H1 (cell line): ENCODE results near the gene GPR176. TPM values are rescaled to one million over a fixed set of nuclear protein-coding genes. Genes with fewer than 3 reads are reported as not detected.

Experiments
- CTCF ChIA-PET: fragments of 300-600 bp; sonication (Branson Sonifier 250); formaldehyde crosslinking; loops from one replicate; lab custom pipeline; 2021; ENCODE audit not compliant: partially characterized antibody; lab: Charles Lee
- POLR2A ChIA-PET: fragments of 300-600 bp; sonication (Branson Sonifier 250); formaldehyde crosslinking; loops from one replicate; lab custom pipeline; 2021; ENCODE audit warnings: inconsistent platforms; ENCODE audit not compliant: partially characterized antibody; lab: Charles Lee
- DNase-seq, 2 experiments: peaks; one replicate each; pipeline versions ENCODE4 v3.0.0 to v3.0.0-alpha.2; 2010 to 2022; ENCODE audit warnings: low spot score in 2 of 2, low read depth in 1 of 2, mixed read lengths in 1 of 2
- FAIRE-seq: peaks from 2 replicates; lab custom pipeline; 2011; peaks lifted over from hg19 to GRCh38; lab: Jason Lieb, UNC
- H2AFZ ChIP-seq: 2 replicates; pipeline ENCODE4 v1.8.1; 2012; ENCODE audit warnings: low read length, inconsistent platforms
- H2AK5ac ChIP-seq: 2 replicates; pipeline ENCODE4 v1.6.1; 2013; ENCODE audit warnings: low read depth, low read length
- H2BK120ac ChIP-seq: replicated peaks from 2 replicates; pipeline ENCODE3; 2013; ENCODE audit warnings: low read depth, low read length, inconsistent platforms
- H2BK12ac ChIP-seq: 2 replicates; pipeline ENCODE4 v1.6.1; 2013; ENCODE audit warnings: low read depth, low read length
- H2BK15ac ChIP-seq: 2 replicates; pipeline ENCODE4 v1.6.1; 2013; ENCODE audit warnings: low read length
- H2BK20ac ChIP-seq: 2 replicates; pipeline ENCODE4 v1.6.1; 2013; ENCODE audit warnings: low read length
- H2BK5ac ChIP-seq: 2 replicates; pipeline ENCODE4 v1.6.1; 2013; ENCODE audit warnings: low read depth, low read length
- H3K14ac ChIP-seq: 2 replicates; pipeline ENCODE4 v1.6.1; 2013; ENCODE audit warnings: inconsistent platforms; ENCODE audit not compliant: insufficient read length
- H3K18ac ChIP-seq: 2 replicates; pipeline ENCODE4 v1.6.1; 2013; ENCODE audit warnings: low read length; ENCODE audit errors: extremely low read depth
- H3K23ac ChIP-seq: 2 replicates; pipeline ENCODE4 v1.6.1; 2013; ENCODE audit warnings: inconsistent platforms; ENCODE audit not compliant: insufficient read length
- H3K23me2 ChIP-seq: 2 replicates; pipeline ENCODE4 v1.6.1; 2013; ENCODE audit warnings: low read depth, low read length
- H3K27ac ChIP-seq: 2 replicates; pipeline ENCODE4 v1.6.1; 2011; ENCODE audit warnings: low read depth, low read length, inconsistent platforms
- H3K27me3 ChIP-seq, 4 experiments: replicated peaks in 1 of 4; 1 replicate in 1 of 4; 2 replicates in 3 of 4; pipeline versions ENCODE4 v1.6.1 to v1.8.1; 2011 to 2013; ENCODE audit warnings: low read length in 3 of 4, mild to moderate bottlenecking in 3 of 4, inconsistent platforms in 2 of 4, mixed read lengths in 2 of 4, moderate library complexity in 1 of 4; ENCODE audit not compliant: control insufficient read depth in 3 of 4, insufficient read depth in 3 of 4; ENCODE audit errors: extremely low read depth in 1 of 4
- H3K36me3 ChIP-seq, 4 experiments: 2 replicates each; pipeline versions ENCODE4 v1.6.1 to v1.8.1; 2011 to 2013; ENCODE audit warnings: mild to moderate bottlenecking in 4 of 4, low read length in 3 of 4, moderate library complexity in 2 of 4, control low read depth in 1 of 4, inconsistent platforms in 1 of 4; ENCODE audit not compliant: insufficient read depth in 4 of 4, control insufficient read depth in 2 of 4
- H3K4ac ChIP-seq: replicated peaks from 2 replicates; pipeline ENCODE3; 2013; ENCODE audit warnings: low read length, low read depth, mixed read lengths, inconsistent platforms; ENCODE audit not compliant: insufficient read length
- H3K4me1 ChIP-seq, 4 experiments: replicated peaks in 1 of 4; 1 replicate in 1 of 4; 2 replicates in 3 of 4; pipeline versions ENCODE4 v1.6.1 to v1.8.1; 2011 to 2013; ENCODE audit warnings: low read length in 3 of 4, inconsistent platforms in 2 of 4, mixed read lengths in 1 of 4; ENCODE audit not compliant: insufficient read depth in 4 of 4, control insufficient read depth in 3 of 4
- H3K4me2 ChIP-seq, 2 experiments: 2 replicates each; pipeline versions ENCODE4 v1.6.1 to v1.8.1; 2011 to 2013; ENCODE audit warnings: low read depth in 2 of 2, low read length in 2 of 2, control low read depth in 1 of 2, inconsistent platforms in 1 of 2, mild to moderate bottlenecking in 1 of 2; ENCODE audit not compliant: insufficient read depth in 1 of 2
- H3K4me3 ChIP-seq, 4 experiments: fragments of 200-600, 300-600 bp in 1 of 4; sonication (generic), shearing (Covaris generic), sonication (Bioruptor Twin) in 1 of 4; 2 replicates each; pipeline versions ENCODE4 v1.5.1 to v1.8.1; 2011 to 2016; ENCODE audit warnings: low read length in 4 of 4, low read depth in 3 of 4, control low read depth in 2 of 4, inconsistent platforms in 2 of 4, mild to moderate bottlenecking in 2 of 4, mixed read lengths in 1 of 4, moderate library complexity in 1 of 4; ENCODE audit not compliant: insufficient read depth in 2 of 4; ENCODE audit errors: extremely low read depth in 1 of 4
- H3K56ac ChIP-seq: replicated peaks from 2 replicates; pipeline ENCODE3; 2013; ENCODE audit warnings: low read depth, mild to moderate bottlenecking, mixed read lengths, low read length, inconsistent platforms; ENCODE audit not compliant: insufficient read length
- H3K79me1 ChIP-seq: 2 replicates; pipeline ENCODE4 v1.6.1; 2013; ENCODE audit warnings: low read depth, low read length, control low read depth
- H3K79me2 ChIP-seq, 2 experiments: 2 replicates each; pipeline versions ENCODE4 v1.6.1 to v1.8.1; 2012 to 2013; ENCODE audit warnings: low read length in 2 of 2, mild to moderate bottlenecking in 2 of 2, inconsistent platforms in 1 of 2; ENCODE audit not compliant: insufficient read depth in 2 of 2, control insufficient read depth in 1 of 2
- H3K9ac ChIP-seq, 4 experiments: replicated peaks in 1 of 4; 1 replicate in 1 of 4; 2 replicates in 3 of 4; pipeline versions ENCODE4 v1.6.1 to v1.8.1; 2011 to 2013; ENCODE audit warnings: low read depth in 3 of 4, low read length in 3 of 4, control low read depth in 2 of 4, mild to moderate bottlenecking in 2 of 4, moderate library complexity in 2 of 4, inconsistent platforms in 1 of 4; ENCODE audit errors: extremely low read depth in 1 of 4
- H3K9me3 ChIP-seq, 2 experiments: 2 replicates each; pipeline versions ENCODE4 v1.6.1 to v1.8.1; 2012 to 2013; ENCODE audit warnings: mild to moderate bottlenecking in 2 of 2, moderate library complexity in 2 of 2, control low read depth in 1 of 2, inconsistent platforms in 1 of 2, low read depth in 1 of 2, low read length in 1 of 2, mixed read lengths in 1 of 2; ENCODE audit not compliant: insufficient read depth in 2 of 2
- H4K20me1 ChIP-seq, 2 experiments: replicated peaks in 1 of 2; 2 replicates each; pipeline versions ENCODE3 to v1.8.1; 2011 to 2013; ENCODE audit warnings: inconsistent platforms in 2 of 2, low read length in 2 of 2, mild to moderate bottlenecking in 1 of 2; ENCODE audit not compliant: insufficient read depth in 2 of 2, control insufficient read depth in 1 of 2
- H4K5ac ChIP-seq: 2 replicates; pipeline ENCODE4 v1.6.1; 2013; ENCODE audit warnings: low read length, low read depth, mixed read lengths, inconsistent platforms; ENCODE audit not compliant: insufficient read length
- H4K8ac ChIP-seq: 2 replicates; pipeline ENCODE4 v1.8.0; 2013; ENCODE audit warnings: mild to moderate bottlenecking, moderate library complexity, low read length, inconsistent platforms; ENCODE audit not compliant: insufficient read depth; ENCODE audit errors: extremely low read depth
- H4K91ac ChIP-seq: replicated peaks from 2 replicates; pipeline ENCODE3; 2013; ENCODE audit warnings: low read length, mixed read lengths, inconsistent platforms; ENCODE audit not compliant: insufficient read length
- EZH2 ChIP-seq: fragments of 200-600 bp; sonication (generic); IDR thresholded peaks from 2 replicates; pipeline ENCODE4 v1.7.1; 2012; ENCODE audit warnings: low read depth, mild to moderate bottlenecking, moderate library complexity, low read length, inconsistent platforms; ENCODE audit not compliant: severe bottlenecking
- FOSL1 ChIP-seq: IDR thresholded peaks from 2 replicates; pipeline ENCODE4 v1.6.1; 2011; ENCODE audit warnings: mild to moderate bottlenecking, low read depth, low read length, moderate library complexity; ENCODE audit not compliant: insufficient read depth
- SP4 ChIP-seq: IDR thresholded peaks from 2 replicates; pipeline ENCODE4 v1.6.1; 2012; ENCODE audit warnings: low read length, inconsistent platforms
- SRF ChIP-seq: IDR thresholded peaks from 2 replicates; pipeline ENCODE4 v1.6.1; 2011; ENCODE audit warnings: mild to moderate bottlenecking, low read depth, low read length, moderate library complexity
- WGBS, 2 experiments: shearing (Covaris generic) in 1 of 2; methylation state at CpG; one replicate each; pipeline versions ENCODE4 v1.1.6 to v1.1.7; 2013 to 2015; ENCODE audit warnings: low lambda C conversion rate in 2 of 2, mixed read lengths in 2 of 2, inconsistent platforms in 1 of 2, low coverage in 1 of 2, missing lambda C conversion rate in 1 of 2; ENCODE audit not compliant: insufficient replicate concordance in 2 of 2, insufficient coverage in 1 of 2, insufficient read length in 1 of 2; ENCODE audit errors: extremely low coverage in 1 of 2, missing lambda C conversion rate in 1 of 2; 5-methylcytosine and 5-hydroxymethylcytosine counted together
- polyA plus RNA-seq, 7 experiments: library from polyadenylated mRNA; depleted of rRNA in 3 of 7; stranded (reverse) in 5 of 7; unstranded in 2 of 7; fragments of >200 nt in 5 of 7; fragments of 200-250 nt in 2 of 7; gene quantifications; 1 replicate in 5 of 7; 2 replicates in 1 of 7; 4 replicates in 1 of 7; pipeline versions ENCODE4 v1.2.1 to v1.2.3, GENCODE V29; 2011 to 2013; ENCODE audit warnings: missing spikeins in 2 of 7, mixed read lengths in 2 of 7
- total RNA-seq: library from RNA; stranded (reverse); fragmentation: NEBNext Ultra II Directional; extraction: Animal tissue kit (Norgen Biotek cat#: 25700); gene quantifications from 2 replicates; pipeline ENCODE4 v1.2.1, GENCODE V29; 2021
- TF ChIP-seq, protein P1 (sequence below): IDR thresholded peaks from 2 replicates; pipeline ENCODE4 v1.6.1; 2012; ENCODE audit warnings: low read length, inconsistent platforms

The GPR176 gene
- total and polyA plus RNA-seq, 2 of the 8 experiments (the other 6 are each of a cell fraction or from before 2014, with no cell fraction given): 190 to 281 TPM

DNA sequence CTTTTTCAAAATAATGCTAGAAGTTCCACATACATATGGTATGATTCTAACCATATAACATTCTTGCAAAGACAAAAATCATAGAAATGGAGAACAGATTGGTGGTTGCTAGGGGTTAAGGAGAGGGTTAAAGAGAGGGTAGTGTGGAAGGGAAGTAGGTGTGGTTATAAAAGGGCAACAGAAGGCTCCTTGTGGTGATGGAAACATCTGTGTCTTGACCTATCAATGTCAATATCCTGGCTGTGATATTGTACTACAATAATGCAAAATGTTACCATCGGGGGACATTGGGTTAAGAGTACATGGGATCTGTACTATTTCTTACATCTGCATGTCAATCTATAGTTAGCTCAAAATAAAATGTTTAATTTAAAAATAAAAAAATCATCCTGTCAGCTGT, 69.6 kb downstream of the GPR176 start:
- POLR2A ChIA-PET: interaction anchor here (0.5 kb wide), 1 partner anchor 56 kb away, joined by 3 read pairs; no protein-coding TSS in a partner anchor

More for the DNA sequence above, 69.6 kb downstream of the GPR176 start:
- H4K5ac ChIP-seq: no peak overlapping the region
- H3K9ac ChIP-seq: no peak overlapping the region
- no peak overlapping the region for H2BK120ac ChIP-seq
- H2AFZ ChIP-seq: no peak overlapping the region
- no peak for TF ChIP-seq SP4
- TF ChIP-seq EZH2: no peak
- TF ChIP-seq SRF: no peak
- TF ChIP-seq, protein P1, sequence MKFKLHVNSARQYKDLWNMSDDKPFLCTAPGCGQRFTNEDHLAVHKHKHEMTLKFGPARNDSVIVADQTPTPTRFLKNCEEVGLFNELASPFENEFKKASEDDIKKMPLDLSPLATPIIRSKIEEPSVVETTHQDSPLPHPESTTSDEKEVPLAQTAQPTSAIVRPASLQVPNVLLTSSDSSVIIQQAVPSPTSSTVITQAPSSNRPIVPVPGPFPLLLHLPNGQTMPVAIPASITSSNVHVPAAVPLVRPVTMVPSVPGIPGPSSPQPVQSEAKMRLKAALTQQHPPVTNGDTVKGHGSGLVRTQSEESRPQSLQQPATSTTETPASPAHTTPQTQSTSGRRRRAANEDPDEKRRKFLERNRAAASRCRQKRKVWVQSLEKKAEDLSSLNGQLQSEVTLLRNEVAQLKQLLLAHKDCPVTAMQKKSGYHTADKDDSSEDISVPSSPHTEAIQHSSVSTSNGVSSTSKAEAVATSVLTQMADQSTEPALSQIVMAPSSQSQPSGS: no peak
- TF ChIP-seq FOSL1: no peak
- no peak overlapping the region for H3K14ac ChIP-seq
- no peak overlapping the region for H3K4me2 ChIP-seq
- H2BK15ac ChIP-seq: no peak overlapping the region
- no peak overlapping the region for H4K8ac ChIP-seq
- H3K4me1 ChIP-seq: peaks cover 0 to 17% (median 6%) of the 10 kb centered on the region in 4 experiments; a peak in 4 of 7 replicates
- no peak overlapping the region for H3K4ac ChIP-seq
- no peak for FAIRE-seq
- no peaks in the 10 kb centered on the region for H3K9me3 ChIP-seq
- no peak for DNase-seq
- no peak overlapping the region for H2AK5ac ChIP-seq
- H3K23me2 ChIP-seq: no peaks in the 10 kb centered on the region
- H3K56ac ChIP-seq: no peak overlapping the region
- no peak overlapping the region for H2BK20ac ChIP-seq
- CTCF ChIA-PET: interaction anchor here (0.5 to 1.3 kb wide), 2 partner anchors 20 to 158 kb away, joined by 3 to 4 read pairs; no protein-coding TSS in a partner anchor
- H4K20me1 ChIP-seq: peaks cover 3 to 13% of the 10 kb centered on the region in 2 experiments
- H3K79me1 ChIP-seq: peaks cover 6% of the 10 kb centered on the region; the same call in 1 of the 2 replicates
- H3K4me3 ChIP-seq: no peak overlapping the region
- H3K27me3 ChIP-seq: no peaks in the 10 kb centered on the region
- no peak overlapping the region for H3K27ac ChIP-seq
- WGBS, 2 experiments: 88% methylated on average over 1 of the region's 1 CpG; no CpG with 5 or more reads in 1 of the 2 experiments
- no peak overlapping the region for H3K18ac ChIP-seq
- H3K23ac ChIP-seq: no peak overlapping the region
- no peak overlapping the region for H2BK5ac ChIP-seq
- no peak overlapping the region for H4K91ac ChIP-seq
- H2BK12ac ChIP-seq: no peak overlapping the region
- peaks cover 11 to 100% of the 10 kb centered on the region in 2 experiments; a peak in 3 of 4 replicates for H3K79me2 ChIP-seq
- no peaks in the 10 kb centered on the region for H3K36me3 ChIP-seq
